ENCODE data around the gene ABCA4.

GRCh38 chr1:93990010-93990409, 130.9 kb downstream of the ABCA4 start:
- TF ChIP-seq CTCF (IDR thresholded peaks at IDR 0.05; ENCODE audit: poor library complexity) (no peak), EZH2 (IDR thresholded peaks at IDR 0.05; ENCODE audit: borderline replicate concordance) (no peak), EZH2phosphoT487 (IDR thresholded peaks at IDR 0.05; ENCODE audit: low read depth, severe bottlenecking, unreplicated experiment) (no peak)
